D341Med (cell line): ENCODE data around the gene VAV2.
A peak's percentile ranks its signal among the peaks of the same experiment; 100 is the strongest.

Experiments used
- DNase-seq: peaks from one replicate; pipeline ENCODE4 v3.0.0; 2012; ENCODE audit warnings: low spot score

VAV2 gene

GRCh38 chr9:133780962-133781827 is 210.9 kb downstream of the VAV2 start:
- no peak for DNase-seq

DNA sequence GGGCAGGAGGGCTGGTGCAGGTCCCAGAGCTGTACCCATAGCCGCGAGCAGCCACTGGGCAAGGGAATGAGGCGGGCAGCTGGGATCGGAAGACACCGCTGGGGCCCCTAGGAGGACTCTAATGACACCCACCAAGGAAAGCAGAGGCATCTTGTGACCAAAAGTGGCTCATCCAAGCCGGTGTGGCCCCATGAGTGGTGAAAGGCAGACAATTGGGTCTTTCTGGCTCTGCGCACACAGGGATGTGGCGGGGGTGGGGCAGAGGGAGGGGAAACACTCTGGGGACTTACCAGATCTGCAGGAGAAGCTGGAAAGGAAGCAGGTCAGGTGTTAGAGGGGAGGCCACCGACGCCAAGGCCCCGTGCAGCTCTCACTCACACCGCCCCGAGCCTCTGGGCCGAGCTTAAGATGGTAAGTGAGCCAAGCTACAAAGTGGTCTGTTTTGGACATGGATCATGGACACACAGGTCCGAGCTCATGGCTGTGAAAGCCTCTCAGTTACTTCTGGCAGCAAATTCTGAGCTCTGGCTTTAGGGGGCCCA is 211.6 kb downstream of the VAV2 start:
- no peak for DNase-seq

DNA sequence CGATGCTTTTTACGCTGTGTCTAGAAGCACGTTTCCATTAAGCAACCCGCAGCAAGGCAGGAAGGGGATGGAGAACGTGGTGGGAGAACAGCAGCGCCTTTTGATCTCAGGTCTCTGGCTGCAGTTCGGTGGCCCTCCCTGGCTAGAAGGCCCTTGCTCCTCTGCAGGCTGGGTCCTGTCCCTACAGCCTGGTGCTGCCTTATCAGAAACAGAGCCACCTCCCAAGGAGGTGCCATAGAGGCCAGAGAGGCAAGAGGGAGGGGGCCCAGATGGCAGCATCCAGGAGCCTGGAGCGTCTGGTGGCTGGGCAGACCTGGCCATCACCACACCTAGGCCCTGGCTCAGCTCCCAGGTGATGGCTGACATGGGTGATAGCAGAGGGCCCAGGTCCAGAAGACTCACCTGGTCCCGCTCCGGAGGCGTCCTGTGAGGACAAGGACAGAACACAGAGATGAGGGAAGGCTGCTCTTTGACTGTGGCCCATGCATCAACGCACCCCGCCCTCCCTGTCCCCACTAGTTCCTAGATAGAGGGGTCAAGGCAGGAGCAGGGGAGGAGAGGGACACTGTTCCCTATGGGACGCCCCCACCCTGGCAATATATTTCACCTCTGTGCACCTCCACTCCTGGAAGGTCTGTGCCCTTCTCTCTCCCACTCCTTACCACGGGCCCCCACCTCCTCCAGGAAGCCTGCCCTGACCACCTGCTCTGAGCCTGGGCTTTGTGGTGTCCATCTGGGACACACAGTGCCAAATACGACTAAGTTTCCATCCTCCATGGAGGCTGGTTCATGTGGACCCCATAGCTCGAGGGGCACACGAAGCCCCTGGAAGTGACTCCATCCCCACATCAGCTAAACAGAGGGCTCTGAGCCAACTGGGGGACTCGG is 212.4 kb downstream of the VAV2 start:
- DNase-seq, result no peak

DNA sequence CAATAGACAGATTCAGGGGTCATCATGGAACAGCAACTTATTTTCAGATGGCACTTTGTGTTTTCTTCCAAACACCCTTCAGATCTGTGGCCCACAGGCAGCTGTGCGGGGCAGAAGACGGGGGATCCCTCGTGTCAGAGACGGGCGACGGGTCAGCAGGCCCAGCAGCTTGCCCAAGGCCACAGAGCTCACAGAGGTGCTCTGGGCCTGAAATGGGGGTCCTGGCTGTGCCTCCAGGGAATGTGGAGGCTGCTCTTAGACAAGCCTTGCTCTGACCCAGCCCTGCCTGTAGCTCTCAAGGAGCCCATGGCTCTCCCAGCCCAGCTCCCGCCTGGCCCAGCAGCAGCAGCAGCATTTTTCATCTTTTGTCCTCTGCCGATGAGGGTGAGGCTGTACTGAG is 213.0 kb downstream of the VAV2 start:
- no peak for DNase-seq

GRCh38 chr9:133778336-133779013 is 213.6 kb downstream of the VAV2 start:
- no peak for DNase-seq

DNA sequence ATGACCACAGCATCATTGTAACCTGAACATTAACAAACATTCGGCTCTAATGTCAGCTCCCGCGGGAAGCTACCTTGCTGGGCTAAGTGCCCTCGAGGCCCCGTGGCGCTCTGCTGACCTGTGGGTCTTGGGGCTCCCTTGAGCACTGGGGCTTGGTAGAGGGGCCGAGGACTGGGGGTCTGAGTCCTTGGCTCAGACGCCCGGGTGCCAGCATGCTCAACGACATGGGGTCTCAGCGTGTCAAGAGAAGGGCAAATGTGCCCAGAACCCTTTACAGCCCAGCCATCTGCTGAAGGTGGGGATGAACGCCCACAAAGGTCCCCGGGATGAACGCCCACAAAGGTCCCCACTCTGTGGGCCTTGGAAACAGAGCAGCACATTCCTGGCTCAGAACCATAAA is 214.3 kb downstream of the VAV2 start:
- no peak for DNase-seq

DNA sequence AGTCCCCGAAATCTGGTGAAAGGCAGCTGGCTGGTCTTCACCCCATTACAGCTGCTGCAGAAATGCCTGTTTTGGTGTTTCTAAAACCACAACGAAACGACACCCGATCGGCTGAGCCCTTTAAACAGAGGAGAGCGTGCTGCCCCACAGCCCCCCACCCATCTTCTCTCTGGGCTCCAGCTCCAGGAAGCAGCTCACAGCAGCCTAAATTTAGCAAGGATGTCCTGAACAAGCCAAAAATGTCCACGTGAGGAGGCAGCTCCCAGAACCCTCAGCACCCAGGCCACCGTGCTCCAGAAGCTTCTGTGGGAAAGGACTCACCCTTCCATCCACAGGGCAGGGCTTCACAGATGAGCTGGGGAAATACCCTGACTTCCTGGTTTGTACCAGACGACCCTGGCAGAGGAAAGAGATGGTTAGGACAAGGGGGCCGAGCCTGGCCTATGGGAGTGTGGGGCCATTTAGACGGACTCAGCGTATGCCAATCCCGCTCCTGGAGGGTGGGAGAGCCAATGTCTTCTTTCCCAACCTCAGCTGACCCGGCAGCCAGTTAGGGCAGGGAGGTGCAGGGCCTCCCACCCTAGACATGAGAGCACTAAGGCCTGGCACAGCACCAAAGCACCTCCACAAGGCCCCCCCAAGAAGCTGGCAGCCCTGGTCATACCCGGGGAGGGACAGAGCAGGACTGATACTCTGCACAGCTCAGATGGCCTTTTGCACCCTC is 214.9 kb downstream of the VAV2 start:
- no peak for DNase-seq

- no peak for DNase-seq
Measured at GRCh38 chr9:133775951-133776905, 215.9 kb downstream of the VAV2 start.

- DNase-seq, result no peak
Measured at GRCh38 chr9:133775291-133775690, 216.8 kb downstream of the VAV2 start.

DNA sequence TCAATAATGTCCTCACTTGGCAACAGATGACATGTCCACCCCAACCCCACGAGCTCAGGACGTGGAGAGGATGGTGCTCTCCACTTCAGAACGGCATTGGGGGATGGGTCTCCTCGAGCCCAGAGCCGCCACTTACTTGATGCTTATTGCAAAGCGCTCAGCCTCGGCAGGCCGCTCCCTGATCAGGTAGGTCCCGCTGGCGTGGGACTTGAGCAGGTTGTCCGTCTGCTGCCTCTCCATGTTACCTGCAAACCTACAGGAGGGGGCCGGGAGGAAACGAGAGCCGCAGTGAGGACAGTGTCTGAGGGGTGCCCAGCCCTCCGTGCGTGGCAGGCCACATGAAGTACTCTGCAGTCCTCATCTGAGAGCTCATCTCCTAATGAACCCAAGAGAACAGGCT is 217.3 kb downstream of the VAV2 start:
- no peak for DNase-seq

DNA sequence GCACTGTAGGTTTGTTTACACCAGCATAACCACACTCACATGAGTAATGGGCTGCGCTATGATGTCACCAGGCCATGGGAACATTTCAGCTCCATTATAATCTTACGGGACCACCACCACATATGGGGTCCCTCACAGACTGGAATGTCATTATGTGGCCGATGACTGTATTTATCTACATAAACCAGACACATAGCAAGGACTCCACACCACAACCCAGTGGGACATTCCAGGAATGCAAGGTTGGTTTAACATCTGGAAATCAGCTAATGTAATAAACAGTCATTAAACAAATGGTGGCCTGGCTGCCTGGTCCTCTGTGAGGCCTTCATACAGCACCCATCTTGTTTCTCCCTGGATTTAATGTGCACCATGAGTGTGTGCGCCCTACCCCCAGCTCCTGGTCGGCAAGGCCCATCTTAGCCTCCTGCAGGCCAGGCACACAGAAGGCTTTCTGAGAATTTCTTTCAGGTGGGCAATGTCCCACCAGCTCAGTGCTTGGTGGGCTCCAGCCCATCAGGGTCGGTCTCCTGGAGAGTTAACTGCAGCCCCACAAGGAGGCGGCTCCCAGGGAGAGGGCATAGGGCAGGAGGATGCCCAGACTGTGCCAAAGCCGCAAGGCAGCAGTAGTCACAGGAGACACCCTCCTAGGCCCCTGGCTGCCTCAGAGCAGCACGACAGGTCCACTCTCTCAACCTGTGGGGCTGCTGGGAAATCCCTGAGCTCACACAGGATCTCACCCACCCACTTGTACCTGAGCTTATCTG is 218.1 kb downstream of the VAV2 start:
- DNase-seq, result no peak

- no peak for DNase-seq
Measured at GRCh38 chr9:133772581-133772980, 219.5 kb downstream of the VAV2 start.

- DNase-seq, result no peak
Measured at GRCh38 chr9:133771486-133772482, 220.3 kb downstream of the VAV2 start.

- DNase-seq, result peak; percentile 21
Measured at GRCh38 chr9:133770076-133770777, 221.9 kb downstream of the VAV2 start.

DNA sequence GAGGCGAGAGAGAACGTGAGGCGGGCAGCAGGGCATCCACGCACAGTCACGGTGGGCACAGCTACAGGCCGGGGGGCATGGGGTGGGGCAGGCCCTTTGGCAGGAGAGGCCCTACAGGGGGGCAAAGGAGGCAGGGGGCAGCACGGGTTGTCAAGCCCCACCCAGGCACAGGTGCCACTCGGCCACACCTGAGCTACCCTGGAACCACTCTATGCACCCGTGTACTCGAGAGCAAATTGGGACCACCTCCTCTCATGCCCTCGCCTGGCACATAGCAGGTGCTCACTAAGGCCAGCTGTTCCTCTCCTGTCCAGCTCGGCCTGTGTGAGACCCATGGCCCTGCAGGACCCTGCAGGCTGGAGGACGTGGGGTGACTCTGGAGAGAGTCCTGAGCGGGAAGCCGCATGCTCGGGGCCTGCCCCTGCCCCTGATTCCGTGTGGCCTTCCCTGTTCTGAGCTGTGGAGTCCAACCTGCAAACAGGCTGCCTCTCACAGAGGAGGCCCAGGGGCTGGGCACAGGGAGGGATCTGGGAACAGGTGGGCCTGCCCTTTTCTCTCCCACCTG is 222.5 kb downstream of the VAV2 start:
- DNase-seq, result no peak

DNA sequence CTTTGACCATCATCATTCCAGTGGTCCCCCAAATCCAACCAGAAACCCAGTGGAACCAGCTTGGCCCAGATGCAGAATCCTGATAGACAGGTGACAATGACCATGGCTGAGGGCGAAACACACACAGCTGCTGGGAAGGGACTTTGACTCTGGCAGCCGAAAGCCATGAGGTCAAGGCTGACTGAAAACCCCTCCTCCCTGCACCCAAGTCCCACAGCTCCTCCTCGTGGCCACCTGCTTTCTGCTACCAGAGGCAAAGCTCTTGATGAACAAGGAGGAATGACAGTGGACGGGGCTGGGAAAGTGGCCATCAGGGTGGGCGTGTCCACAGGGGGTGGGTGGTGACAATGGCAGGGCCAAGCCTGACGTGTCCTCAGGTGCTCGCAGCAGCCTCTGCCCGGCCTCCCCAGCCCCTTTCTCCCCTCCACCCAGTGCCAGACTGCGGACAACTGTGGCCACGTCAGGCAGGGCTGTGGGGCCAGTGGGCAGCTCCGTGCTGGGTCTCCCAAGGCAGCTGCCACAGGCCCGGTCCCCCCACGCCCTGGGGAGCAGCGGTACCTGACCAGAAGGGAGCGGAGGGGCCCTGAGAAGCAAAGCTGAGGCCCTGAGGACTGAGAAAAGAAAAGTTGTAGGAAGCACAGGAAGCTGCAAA is 223.1 kb downstream of the VAV2 start:
- peak; percentile 36 for DNase-seq

DNA sequence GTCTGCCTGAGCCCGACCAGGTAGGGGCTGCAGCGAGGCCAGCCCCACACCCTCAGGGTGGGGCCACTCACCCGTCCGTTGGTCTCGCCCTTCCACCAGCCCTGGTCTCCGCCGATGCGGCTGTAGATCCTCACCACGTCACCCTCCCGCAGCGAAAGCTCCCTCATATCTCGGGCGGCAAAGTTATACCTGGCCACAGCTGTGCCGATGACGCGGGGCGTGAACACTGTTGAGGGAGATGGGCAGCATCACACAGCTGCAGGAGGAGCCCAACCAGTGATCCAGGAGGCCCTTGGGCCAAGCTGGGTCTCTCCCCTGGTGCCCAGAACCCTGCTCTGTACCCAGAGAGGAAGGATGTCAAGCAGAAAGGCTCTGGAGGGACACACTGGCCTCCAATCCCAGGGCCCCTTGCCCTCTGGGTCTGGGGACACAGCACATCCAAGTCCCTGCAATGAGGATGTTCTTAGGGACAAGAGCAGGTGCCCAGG is 223.7 kb downstream of the VAV2 start:
- peak; percentile 23 for DNase-seq
